GM21737 (cell line): ENCODE measurements around the gene PLXNB1.

ENCODE experiments used
- ATAC-seq: cut with Tn5 transposase; IDR thresholded peaks from one replicate; pipeline ENCODE4 v1.9.1; 2021; ENCODE audit warnings: mild to moderate bottlenecking, moderate library complexity; ENCODE audit not compliant: unreplicated experiment

The PLXNB1 gene

DNA sequence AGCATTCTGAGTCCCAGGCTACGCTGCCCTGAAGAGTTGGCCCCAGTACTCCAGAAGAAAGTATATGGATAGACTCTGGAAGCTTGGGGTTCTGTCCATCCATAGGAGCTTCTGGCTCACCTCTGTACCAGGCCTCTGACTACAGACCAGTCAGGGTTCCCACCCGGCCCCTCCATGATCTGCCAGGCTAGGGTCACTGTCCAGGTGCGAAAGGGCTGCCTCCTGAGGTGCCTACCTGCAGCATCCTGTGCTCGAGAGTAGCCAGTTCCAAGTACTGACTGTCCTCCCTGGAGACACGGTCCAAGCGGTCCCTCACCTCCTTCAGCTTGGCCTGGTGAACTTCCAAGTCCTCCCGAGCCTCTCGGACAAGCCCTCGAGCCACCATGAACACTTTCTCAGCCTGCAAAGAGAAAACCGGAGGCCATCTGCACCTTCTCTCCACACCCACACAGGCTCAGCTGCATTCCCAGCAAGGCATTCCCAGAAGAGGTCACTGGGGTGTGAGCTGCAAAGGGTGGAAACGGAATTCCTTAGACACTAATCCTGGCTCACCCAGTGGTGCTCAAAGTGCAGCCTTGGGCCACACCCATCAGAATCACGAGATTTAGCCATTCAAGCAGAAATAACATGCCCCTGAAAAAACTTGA lies 3.7 kb upstream of the PLXNB1 start:
- no peak for ATAC-seq

DNA sequence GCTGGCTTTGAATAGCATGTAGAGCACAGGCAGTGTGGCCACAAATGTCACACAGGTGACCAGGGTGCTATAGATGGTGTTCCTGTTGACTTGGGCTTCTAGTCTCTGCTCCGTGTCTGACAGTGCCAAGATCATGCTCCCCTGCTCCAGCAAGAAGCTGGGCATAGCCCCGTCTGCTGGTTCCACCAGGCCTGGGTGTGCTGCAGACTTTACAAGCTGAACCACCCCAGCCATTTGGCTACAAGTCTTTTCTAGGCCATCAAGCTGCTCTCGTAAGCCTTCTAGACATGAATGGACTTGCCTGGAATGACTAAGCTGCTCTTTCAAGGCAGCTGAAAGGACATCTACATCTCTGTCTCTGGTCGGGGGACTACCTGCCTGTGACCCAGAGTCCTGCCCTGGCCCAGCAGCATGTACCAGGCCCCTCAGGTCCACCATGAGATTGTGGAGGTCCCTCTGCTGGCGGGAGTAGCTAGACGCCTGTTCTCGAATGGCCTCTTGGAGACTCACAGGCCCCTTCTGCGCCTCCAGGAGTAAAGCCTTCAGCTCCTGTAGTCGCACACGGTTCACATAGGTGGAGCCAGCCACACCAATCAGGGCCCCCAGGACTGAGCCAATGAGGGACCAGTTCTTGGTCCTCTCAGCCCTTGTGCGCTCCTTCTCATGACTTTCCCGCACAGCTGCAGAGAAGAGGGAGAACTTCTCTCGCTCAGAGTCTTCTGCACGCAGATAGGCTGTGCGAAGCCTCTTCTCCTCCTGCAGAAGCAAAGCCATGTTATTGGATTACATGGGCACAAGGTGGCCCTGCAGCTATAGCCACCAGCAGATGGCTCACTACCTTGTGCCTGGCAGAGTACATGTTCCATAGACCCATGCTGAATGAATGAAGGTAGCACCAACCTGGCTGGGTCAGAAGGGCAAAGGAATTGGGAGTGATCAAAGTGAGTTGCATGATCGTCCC lies 2.8 kb upstream of the PLXNB1 start:
- no peak for ATAC-seq

DNA sequence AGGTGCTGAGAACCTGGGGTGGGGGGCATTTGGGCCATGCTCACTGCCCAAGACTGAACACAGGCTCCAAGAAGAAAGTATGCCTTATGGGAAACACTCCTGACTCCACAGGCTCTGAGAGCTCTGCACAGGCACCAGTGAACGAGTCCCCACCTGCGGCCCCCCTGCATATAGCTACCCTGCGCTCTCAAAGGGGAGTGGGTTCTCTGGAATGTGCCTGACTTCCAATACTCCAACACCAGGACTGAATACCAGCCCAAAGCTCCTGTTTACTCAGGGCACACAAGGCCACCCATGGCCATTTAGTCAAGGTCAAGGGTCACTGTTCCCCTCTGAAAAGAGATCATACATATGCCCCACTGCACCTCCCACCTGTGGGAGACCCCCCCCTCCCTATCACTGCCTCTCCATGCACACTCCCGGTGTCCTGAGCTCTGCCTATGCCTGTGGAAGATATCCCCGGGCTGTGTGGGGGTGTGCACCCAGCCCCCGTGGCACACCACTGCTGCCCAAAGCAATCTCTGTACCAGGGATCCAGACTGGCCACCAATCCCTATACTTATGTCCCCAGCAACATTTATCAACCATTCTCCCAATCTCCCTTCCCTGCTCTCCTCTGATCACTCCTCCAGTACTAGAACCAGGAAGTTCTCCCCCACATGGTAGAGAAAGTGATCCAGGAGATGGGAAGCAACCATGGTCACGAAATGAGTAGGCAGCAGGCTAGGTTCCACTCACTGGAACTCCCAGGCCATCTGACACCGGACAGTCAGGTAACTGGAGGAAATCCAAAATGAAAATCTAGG lies 1.5 kb upstream of the PLXNB1 start:
- ATAC-seq = no peak

DNA sequence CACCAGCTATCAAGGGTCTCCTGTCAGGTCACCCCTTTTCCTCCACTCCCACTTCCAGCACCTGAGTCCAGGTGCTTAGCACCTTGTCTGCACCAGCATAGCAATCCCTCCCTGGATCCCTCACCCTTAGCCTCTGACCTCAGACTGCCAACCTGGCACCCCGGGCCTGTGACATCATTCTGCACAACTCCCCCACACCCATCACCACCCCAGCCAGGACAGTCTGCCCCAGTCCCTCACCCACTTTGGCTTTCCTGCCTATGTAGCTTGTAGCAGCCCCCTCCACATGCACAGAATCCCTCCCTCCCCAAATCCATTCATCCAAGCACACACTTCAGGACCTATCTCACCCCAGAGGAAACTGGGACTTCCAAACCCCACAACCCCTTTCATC lies 819 bp upstream of the PLXNB1 start:
- no peak for ATAC-seq

DNA sequence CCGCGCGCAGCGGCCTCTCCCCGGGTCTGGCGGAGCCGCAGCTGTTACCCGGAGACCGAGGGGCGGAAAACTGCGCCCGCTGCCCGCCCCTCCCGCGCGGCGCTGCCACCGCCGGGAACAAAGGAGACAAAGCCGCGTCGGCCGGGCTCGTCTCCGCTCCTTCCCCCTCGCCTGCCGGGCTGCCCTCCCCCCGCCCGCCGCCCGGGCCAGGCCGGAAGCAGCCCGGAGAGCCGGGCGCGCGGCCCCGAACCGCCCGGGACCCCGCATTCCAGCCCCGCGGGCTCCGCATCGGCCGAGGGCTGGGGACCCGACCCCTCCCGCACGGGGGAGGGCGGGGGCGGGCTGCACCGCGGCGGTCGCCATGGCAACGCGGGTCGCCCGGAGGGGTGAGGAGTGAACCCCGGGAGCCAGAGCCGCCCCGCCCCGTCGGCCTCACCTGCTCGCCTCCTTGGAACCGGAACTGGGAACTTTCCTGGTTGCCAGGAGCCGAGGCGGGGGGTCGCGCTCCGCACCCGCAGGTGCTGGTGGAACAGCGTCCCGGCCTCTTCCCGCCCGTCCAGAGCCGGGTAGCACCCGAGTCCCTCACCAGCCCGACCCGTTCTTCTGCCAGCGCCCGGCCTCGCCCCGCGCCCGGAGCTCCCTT lies 448 bp downstream of the PLXNB1 start:
- ATAC-seq = no peak

GRCh38 chr3:48428572-48429316 lies 1.1 kb downstream of the PLXNB1 start:
- ATAC-seq = no peak

- no peak for ATAC-seq
These were observed 1.8 kb downstream of the PLXNB1 start for GRCh38 chr3:48428088-48428571.

- no peak for ATAC-seq
These were observed 2.3 kb downstream of the PLXNB1 start for GRCh38 chr3:48427630-48427962.

DNA sequence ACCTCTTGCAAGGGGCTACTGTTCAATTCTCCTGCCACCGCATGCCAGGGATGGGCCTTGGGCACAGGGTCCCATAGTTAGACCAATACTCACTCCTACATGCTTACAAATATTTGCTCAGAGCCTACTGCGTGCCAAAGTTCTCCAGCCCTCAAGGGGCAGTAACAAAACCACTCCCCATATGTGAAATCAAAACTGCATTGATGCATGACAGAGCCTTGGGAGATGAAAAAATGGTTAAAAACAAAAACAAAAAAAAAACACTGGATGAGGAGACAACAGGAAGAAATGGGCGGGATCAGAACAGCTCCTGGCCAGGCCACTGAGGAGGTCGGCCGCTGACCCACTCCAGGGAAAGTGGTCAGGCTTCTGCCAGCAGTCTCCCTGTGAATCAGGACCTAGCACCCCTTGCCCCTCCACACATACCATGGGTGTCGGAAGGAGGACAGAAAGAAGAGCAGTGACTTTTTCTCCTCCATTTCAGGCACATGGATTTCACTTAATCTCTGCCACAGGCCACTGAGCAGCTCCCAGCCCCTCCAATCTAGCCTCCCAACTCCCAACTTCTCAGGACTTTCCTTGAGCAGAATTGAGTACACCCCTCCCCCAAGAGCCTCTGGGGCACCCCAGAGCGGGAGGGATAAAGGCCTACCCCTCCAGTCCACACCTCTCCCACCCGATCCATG lies 2.8 kb downstream of the PLXNB1 start:
- ATAC-seq = no peak

GRCh38 chr3:48426401-48426909 lies 3.4 kb downstream of the PLXNB1 start:
- no peak for ATAC-seq

GRCh38 chr3:48425281-48425812 lies 4.5 kb downstream of the PLXNB1 start:
- ATAC-seq = no peak

DNA sequence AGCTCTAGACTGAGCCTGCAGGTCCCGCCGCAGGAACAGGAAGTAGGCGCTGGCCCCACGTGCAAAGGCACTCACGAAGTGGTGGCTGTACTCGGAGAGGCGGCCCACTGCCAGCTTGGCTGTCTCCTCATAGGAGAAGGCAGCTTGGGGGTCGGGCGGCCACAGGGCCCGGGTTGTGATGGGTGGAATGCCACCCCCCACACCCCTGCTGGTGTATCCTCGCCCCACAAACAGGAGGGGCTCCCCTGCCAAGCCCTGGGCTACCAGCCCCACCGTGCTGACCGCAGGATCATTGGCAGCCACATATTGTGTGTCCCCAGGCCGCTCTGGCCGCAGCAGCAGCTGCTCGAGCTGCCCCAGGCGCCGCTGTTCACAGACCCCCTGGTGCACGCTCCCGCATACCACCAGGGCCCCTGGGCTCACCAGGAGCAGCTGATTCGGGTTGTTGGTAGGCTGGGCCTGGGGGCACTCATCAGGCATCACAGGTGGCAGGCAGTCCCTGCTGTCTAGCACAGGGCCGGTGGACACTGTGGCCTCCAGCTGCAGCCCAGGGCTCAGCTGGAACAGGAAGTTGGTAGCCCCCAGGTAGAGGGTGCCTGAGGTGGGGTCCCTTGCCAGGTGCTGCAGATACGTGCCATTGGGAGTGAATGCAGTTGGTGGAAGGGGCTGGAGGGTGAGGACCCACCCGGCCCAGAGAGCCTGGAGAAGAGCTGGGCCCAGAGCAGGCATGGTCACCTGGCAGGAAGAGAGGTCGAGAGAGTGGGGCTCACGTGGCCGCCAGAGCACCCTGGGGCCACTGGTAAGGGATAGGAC lies 5.8 kb downstream of the PLXNB1 start:
- ATAC-seq = no peak

DNA sequence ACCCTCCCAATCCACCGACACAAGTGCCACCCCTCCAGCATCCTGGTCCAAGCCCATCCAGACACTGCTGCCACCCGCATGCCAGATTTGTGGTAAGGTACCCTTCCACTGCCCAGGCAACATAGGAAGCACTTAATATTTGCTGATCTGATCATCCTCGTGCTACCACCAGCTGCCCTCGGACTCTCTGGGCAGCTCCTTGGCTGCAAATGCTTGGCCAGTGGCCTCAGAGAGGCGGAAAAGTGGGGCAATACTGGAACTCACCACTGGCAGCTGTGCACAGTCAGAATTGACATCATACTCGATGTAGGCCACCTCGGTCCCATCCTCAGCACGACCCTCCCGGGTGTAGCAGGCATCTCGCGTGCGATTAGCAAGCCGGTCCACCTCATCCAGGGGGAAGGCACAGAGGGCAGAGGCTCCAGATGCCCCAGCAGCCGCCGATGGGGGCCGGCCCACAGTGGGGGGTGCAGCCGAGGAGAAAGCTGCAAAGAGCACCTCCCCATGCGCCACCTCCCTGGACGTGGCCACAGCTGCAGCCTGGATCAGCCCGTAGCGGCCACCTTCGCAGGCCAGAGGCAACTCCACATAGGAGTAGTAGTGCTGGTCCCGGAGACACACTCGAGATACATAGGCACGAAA lies 6.5 kb downstream of the PLXNB1 start:
- no peak for ATAC-seq

DNA sequence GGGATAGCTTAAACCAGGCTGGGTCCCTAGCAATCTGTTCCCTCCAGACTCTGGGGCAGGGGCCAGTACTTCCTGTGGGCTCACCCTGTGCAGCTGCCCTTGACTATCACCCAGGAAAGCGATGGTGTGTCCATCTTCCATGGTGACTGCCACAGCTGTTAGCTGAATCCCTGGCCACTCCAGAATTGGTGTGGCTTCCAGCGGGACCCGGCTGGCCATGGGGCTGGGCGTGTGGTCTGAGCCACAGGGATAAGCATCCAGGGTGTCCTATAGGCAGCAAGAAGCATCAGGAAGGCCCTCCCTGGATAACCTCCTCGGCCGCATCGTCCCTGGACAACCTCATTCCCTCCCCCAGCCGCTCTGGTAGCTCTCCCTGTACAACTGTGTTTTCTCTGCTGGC lies 7.2 kb downstream of the PLXNB1 start:
- ATAC-seq = no peak

GRCh38 chr3:48422272-48422671 lies 7.6 kb downstream of the PLXNB1 start:
- no peak for ATAC-seq

- no peak for ATAC-seq
These were observed 9.3 kb downstream of the PLXNB1 start for GRCh38 chr3:48420561-48420960.

GRCh38 chr3:48419597-48419996 lies 10.3 kb downstream of the PLXNB1 start:
- ATAC-seq = no peak

- no peak for ATAC-seq
These were observed 10.7 kb downstream of the PLXNB1 start for GRCh38 chr3:48419149-48419548.
